A549 (cell line): ENCODE results near the gene LRP6.

Experiments
- CTCF ChIP-seq: fragments of >200 bp; sonication (Bioruptor Twin); formaldehyde crosslinking; IDR thresholded peaks from 3 replicates; pipeline ENCODE4 v1.5.1; 2016
- POLR2A ChIP-seq: IDR thresholded peaks from 2 replicates; pipeline ENCODE4 v1.6.1; 2012; ENCODE audit warnings: mild to moderate bottlenecking, low read length

DNA sequence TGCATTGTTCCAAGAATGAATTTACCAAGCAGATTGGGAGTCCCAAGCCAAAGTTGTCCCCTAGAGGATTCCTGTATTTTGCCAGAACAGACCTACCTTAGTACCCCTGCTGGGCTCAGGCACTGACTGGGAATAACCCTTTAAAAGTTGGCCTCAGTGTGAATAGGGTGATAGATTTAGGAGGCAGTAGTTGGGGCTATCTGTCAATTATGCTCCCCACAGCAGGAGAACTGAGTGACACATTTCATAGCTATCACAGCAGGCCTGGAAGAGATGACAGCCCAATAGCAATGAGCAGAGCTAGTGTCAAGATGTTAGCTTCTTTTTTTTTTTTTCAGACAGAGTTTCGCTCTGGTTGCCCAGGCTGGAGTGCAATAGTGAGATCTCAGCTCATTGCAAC lies 14.3 kb upstream of the LRP6 start:
- no peak for TF ChIP-seq CTCF
- TF ChIP-seq POLR2A, result no peak
